COLO668 (cell line): Measurements from ENCODE around the gene KLHL17.
A peak's percentile ranks its signal among the peaks of the same experiment; 100 is the strongest.

Experiments used
- DNase-seq: peaks from one replicate; lab custom pipeline; 2025; ENCODE audit not compliant: unreplicated experiment; lab: John Stamatoyannopoulos, UW

The KLHL17 gene

DNA sequence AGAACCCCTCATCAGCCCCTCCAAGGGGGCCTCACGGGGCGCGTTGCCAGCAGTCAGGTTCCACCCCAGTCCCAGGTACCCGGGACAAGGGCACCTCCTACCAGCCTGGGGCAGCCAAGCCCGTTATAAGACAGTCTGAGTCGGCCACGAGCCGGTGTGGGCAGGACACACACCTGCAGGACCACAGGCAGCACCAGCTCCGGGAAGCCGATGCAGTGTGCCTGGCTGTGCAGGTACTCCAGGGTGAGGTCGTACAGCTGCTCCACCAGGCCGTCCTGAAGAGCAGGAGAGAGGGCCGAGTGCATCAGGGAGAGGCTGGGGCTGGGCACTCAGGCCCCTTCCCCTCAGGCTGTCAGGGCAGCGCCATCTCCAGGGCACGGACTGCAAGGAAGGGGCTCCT lies 12.4 kb upstream of the KLHL17 start:
- DNase-seq: no peak

DNA sequence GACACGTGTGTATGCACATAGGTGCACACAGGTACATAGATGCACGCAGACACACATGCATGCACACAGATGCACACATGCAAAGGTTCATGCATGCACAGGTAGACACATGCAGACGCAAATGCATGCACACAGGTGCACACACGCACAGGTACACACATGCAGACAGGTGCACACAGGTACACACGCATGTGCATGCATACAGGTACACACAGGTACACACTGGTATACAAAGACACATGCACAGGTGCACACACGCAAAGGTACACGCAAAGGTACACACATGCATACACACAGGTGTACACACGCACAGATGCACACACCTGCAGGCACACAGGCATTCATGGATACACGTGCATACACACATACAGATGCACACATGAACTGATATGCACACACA lies 10.1 kb upstream of the KLHL17 start:
- no peak for DNase-seq

DNA sequence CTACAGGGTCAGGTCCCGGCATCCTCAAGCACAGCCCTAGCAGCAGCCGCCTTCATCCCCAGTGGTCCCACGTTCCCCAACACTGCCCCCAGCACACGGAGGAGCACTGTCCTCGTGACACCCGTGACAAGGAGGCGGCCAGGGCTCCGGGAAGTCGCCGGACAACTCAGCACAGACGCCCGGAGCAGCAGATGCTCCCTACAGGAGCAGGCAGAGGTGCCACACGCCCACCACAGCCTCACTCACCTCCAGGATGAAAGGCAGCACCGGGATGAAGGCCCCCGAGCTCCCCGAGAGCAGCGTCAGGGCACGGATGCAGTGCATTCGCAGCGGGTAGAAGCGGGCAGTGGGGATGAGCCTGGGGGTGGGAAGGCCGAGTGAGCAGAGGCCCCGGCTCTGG lies 9.5 kb upstream of the KLHL17 start:
- no peak for DNase-seq

DNA sequence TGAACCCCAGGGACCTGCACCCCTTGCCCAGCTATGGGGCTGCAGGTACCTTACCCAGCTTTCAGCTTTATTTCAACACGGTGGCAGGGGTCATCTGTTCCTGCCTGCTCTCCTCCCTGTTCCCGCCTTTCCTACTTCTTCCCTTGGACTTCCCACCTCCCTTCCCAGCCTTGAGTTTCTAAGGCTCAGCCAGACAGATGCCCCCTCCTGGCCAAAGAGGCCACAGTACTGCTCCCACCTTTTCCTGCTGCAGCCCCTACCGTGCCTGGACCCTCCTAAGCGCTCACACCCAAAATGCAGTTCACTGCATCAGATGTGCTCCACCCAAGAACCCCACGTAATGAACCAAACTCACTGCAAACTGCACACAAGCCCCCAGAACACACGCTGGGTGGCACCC lies 9.0 kb upstream of the KLHL17 start:
- DNase-seq: no peak

DNA sequence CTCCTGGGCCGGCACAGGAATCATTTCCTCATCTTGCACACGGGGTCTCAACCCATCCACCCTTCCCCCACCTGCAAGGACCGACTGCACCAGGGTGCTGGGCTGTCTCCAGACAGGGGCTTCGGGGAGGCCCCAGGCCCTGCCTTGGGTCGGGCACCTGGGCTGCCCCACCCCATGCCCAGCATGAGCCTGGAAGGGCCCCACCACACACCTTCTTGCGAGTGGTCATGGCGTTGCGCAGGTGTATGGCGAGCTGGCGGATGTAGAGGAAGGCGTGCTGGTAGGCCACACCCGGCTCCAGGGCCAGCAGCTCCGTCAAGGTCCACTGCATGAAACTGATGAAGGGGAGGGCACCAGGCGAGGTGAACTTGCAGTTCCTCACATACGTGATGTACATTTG lies 8.2 kb upstream of the KLHL17 start:
- DNase-seq: no peak

DNA sequence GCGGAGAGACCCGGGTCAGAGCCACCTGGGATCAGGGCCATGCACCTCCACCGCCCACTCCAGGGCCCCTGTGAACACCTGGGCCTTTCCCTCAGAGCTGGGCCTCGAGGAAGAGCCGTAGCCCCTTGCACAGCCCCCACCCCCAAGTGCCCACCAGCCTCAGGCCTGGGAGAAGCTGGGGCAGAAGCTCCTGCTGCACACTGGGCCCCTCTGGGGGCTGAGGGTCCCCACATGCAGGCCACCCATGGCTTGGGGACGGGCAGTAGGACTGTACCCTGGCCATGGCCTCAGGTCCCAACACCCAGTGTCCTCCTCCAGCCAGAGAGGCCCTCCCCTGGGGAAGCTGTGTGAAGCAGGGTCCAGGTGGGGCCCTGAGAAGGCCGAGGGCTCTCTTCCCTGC lies 7.8 kb upstream of the KLHL17 start:
- DNase-seq: no peak

DNA sequence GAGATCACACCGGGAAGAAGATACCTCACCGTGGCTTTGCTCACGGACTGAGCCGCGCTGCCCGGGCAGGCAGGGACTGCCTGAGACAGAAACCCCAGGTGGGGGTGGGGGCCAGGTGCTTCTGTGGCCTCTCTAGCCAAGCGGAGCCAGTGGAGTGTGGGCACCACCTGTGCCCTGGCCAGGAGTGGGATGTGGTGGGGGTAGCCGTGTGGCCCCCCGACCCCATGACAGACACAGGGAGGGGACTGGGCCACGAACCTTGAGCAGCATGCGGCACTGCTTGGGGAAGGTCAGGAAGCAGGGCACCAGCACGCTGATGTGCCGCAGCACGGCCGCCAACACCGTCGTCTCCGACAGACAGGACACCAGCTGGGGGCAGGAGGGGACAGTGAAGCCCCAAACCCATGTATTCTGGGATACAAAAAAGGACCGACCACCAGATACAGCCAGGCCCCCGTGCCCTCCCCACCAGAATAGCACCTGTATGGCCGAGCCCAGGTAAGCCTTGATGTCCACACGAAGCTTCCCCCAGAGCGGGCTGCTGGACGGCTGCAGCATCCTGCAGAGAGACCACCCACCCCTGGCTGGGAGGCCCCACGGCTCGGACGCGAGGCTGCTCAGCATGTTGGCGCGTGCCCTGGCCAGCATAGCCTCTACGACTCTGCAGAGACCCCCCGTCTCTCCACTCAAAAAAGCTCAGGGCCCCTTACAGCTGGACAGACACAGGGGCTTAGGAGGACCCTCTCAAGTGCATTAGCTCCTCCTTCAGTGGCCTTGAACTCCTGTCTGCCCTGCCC lies 6.7 kb upstream of the KLHL17 start:
- no peak for DNase-seq

DNA sequence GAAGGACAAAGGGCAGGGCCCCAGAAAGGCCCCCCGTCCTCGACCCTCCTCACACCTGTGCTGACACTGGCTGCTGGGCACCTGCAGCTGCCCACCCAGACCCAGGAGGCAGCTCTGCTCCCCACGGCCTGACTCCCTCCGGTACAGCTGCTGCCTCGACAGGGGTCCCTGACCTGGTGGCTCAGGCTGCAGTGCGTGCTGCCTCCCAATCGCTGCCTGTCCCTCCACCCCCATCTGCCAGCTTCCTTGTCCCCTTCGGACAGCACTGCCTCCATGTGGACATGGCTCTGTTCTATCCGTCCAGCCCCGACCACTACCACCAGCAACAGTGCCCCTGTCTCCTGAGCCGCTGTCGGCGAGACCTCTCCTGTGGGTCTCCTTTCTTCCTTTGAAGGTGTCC lies 5.5 kb upstream of the KLHL17 start:
- DNase-seq: no peak

DNA sequence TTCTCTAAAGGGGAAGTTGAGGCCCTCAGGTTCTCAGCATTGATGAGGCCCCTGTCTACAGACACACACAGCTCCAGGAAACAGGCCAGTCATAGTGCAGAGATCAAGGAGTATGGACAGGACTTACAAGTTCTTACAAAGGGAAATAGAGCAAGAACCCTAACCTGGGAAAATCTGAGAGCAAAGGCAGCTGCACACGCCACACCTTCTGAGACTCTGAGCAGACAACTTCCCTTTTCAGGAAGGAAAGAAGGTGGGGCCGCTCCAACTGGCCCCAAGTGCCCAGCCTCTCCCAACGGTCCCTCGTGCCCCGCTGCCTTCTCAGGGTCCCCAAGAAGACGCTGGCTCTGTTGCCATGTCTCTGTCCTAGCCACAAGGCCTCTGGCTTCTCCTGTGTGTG lies 4.9 kb upstream of the KLHL17 start:
- DNase-seq: no peak

DNA sequence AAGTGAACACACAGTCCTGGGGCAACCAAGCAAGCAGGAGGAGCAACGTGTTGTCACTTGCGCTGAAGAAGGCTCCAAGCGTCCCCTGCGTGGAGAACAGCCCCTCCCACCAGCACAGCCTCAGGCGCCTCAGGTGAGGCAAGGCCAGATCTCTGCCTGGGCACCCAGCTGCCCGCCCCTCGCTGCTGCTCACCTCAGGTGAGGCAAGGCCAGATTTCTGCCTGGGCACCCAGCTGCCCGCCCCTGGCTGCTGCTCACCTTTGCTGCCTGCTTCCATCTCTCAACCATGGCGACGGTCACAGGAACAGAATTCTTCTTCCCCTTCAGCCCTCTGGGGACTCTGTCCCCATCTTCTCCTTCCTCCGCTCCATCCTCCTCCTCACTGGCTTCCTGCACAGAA lies 3.7 kb upstream of the KLHL17 start:
- no peak for DNase-seq

DNA sequence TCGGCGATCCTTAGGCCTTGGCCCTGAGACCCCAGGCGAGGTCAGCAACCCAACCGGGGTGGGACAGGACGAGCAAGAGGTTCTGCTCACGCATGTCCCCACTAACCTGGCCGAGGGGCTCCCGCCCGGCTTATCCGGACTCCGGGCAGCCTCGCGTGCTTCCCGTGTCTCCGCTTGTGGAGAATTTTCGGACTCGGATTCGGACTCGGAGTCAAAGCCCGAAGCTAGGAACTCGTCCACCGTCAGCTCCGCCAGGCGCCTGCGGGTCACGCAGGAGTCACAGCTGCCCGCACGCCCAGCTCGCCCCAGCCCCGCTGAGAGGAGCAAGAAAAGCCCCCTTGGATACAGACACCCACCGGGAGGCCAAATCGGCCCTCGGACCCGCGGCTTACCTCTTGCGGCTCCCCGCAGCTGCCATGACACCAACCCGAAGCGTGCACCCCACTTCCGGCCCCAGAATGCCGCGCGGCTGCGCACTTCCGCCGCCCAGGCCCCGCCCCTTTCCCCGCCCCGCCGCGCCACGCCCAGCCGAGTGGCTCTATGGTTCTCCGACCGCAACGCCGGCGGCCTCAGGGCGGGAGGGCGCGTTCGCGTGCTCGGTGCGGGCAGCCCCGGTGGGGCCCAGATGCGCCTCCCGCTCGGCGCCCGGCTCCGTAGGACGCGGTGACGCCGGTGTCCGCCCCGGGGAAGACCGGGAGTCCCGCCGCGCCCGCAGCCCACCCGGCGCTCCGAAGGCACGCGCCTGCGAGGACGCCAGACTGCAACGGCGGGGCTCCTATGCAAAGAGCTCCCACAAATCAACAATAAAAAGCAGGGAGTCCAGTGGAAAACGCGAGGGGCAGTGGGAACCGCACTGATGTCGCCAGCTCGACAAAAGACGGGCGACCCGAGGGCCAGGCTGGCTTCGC lies 1.3 kb upstream of the KLHL17 start, which contains the start of gene NOC2L:
NOC2L (minus strand) TSS at position 434 of the 908 bp plus-strand sequence; CDS start at position 418, 16 bp downstream.
- peak; percentile 98 for DNase-seq

DNA sequence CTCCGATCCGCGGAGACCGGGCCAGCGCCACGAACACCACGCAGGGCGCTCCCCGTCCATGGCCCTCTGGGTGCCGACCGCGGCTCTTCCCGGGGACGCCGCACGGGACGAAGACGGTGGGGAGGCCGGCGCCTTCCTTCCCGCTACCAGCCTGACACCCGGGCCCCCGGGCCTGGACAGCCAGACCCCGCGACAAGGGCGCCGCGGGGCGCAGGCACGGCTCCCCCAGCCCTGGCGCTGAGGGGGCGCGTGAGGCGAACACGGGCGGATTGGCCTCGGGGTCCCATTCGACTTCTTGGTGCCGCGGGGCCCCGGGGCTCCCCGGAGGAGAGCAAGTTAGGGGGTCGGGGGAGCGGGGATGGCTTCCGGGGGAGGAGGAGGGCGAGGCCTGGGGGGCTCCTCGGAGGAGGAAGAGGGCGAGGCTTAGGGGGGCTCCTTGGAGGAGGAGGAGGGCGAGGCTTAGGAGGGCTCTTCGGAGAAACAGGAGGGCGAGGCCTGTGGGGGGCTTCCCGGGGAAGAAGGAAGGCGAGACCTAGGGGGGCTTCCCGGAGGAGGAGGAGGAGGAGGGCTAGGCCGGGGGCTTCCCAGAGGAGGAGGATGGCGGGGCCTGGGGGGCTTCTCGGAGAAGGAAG lies 537 bp upstream of the KLHL17 start:
- DNase-seq: no peak

DNA sequence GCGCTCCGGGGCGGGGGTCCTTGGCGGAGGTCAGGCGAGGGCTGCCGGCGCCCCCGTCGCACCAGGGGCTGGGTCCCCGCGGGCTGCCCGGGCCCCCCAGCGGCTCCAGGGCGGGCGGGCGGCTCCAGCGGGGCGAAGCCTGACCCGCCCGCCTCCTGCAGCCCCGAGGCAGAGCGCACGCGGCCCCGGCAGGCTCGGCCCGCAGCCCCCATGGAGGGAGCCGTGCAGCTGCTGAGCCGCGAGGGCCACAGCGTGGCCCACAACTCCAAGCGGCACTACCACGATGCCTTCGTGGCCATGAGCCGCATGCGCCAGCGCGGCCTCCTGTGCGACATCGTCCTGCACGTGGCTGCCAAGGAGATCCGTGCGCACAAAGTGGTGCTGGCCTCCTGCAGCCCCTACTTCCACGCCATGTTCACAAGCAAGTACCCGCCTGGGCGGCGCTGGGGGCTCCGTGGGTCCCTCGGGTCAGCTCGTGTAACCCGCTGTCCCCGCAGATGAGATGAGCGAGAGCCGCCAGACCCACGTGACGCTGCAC lies 817 bp downstream of the KLHL17 start:
- DNase-seq: peak; percentile 37

DNA sequence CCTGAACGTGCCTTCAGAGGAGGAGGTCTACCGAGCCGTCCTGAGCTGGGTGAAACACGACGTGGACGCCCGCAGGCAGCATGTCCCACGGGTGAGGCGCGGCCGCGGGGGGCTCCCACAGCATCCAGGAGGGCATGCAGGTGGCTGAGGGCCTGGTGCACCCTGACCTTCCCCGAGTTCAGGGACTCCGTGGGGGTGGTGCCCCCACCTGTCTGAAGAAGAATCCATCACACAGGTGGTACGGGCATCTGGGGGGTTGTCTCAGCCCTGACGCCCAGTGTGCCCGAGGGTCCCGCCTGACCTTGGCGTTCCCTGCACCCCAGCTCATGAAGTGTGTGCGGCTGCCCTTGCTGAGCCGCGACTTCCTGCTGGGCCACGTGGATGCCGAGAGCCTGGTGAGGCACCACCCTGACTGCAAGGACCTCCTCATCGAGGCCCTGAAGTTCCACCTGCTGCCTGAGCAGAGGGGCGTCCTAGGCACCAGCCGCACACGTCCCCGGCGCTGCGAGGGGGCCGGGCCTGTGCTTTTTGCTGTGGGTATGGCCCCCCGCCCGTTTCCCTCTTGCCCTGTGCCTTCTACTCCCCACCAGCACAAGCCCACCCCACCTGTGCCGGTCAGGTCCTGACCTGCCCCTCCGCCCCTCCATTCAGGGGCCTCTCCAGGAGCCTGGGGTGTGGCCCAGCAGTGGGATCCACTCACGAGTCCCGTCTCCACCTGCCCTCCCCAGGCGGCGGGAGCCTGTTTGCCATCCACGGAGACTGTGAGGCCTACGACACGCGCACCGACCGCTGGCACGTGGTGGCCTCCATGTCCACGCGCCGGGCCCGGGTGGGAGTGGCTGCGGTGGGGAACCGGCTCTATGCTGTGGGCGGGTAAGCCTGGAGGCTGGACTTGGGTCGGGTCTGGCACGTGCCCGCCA lies 2.3 kb downstream of the KLHL17 start:
- DNase-seq: no peak

DNA sequence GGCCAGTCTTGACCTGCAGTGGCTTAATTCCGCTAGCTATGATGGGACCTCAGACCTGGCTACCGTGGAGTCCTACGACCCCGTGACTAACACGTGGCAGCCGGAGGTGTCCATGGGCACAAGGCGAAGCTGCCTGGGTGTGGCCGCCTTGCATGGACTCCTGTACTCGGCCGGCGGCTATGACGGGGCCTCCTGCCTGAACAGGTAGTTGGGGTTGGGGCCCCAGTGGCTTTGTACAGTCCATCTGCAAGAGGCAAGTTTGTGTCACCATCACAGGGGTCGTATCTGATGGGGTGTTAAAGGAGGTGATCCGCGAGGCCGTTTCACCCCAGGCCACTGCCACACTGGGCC lies 2.9 kb downstream of the KLHL17 start:
- no peak for DNase-seq

DNA sequence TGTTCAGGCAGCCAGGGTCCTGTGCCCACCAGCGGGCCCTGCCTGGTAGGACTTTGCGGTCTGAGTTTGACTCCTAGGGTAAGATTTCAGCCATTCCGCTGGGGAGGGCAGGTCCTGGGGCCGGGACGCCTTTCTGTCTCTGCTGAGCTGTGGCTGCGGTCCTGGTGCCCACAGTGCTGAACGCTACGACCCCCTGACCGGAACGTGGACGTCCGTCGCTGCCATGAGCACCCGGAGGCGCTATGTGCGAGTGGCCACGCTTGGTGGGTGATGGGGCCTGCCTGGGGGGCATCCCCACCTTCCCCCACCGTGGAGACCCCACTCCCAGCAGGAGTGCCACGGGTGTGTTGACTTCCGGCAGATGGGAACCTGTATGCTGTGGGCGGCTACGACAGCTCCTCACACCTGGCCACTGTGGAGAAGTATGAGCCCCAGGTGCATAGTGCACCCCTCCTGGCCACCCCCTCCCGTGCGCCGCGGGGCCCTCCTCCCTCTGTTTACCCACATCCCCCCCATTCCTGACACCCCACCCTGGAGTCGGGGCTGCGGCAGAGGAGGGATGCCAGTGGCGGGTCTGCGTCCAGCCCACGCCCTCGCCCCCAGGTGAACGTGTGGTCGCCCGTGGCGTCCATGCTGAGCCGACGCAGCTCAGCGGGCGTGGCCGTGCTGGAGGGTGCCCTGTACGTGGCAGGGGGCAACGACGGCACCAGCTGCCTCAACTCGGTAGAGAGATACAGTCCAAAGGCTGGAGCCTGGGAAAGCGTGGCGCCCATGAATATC lies 3.6 kb downstream of the KLHL17 start:
- DNase-seq: no peak

DNA sequence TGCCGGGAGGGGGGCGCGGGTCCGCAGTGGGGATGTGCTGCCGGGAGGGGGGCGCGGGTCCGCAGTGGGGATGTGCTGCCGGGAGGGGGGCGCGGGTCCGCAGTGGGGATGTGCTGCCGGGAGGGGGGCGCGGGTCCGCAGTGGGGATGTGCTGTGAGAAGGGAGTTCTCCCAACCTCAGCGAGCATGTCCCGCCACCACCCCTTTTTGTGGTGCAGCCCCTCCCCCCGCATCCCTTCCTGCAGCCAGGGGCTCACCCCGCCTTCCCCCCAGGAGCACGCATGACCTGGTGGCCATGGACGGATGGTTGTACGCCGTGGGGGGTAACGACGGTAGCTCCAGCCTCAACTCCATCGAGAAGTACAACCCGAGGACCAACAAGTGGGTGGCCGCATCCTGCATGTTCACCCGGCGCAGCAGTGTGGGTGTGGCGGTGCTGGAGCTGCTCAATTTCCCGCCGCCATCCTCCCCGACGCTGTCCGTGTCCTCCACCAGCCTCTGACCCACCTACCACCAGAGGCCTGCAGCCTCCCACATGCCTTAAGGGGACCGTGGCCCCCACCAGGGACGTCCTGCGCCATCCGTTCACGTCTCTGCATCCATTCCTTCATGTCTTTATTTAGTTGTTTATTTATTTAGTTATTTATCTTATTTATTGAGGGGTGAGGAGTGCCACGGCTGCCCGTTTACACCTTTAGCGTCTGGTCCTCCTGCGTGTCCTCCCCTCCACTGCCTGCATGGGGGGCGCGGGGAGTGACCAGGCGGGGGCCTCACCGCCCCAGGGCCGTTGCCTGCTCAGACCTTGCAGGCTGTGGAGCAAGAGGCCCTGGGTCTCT lies 4.5 kb downstream of the KLHL17 start:
- no peak for DNase-seq

DNA sequence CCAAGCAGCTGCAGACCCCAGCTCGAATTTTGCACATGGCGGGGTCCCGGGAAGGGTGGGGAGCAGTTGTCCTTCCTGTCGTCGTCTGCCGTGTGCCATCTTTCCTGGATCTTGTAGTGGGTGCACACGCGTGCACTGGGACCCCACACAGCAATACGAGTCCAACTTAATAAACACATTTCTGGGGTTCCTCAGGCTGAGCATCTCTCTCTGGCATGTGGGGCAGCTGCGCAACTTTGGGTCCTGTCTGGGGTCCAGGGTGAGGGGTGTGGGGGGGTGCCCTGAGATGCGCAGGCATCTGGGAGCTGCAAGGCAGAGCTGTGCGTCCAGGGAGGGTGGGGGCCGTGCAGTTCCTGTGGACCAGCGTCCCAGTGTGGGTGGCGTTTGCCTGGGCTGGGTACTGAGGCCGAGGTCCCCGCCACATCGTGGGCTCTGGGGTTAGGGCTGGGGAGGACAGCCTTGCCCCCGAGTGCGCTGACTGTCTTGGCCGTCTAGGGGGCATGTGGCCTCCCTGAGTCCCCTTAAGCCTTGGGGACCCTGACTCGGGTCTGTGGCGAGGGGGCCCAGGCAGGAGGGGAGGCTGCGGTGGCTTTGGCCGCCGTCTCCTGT lies 5.2 kb downstream of the KLHL17 start:
- DNase-seq: no peak
